ENCODE data around the gene SPESP1. TPM values are rescaled to one million over a fixed set of nuclear protein-coding genes. Genes with fewer than 3 reads are reported as not detected.
"Not testable (repeated sequence)": the region's sequence is repeated elsewhere in the genome, so short reads cannot be mapped to it uniquely, and the experiment has no call there.

SPESP1 gene
- total and polyA plus RNA-seq, 5 donors from 2014 or later = 0.33 to 3.8 (median 0.97) TPM; not detected in 1

GRCh38 chr15:68934341-68934740, 4.0 kb downstream of the SPESP1 start:
- Mint-ChIP-seq H3K27me3 (peaks cover 13% of the 10 kb centered on the region), H3K4me3 (no peak overlapping the region), H3K27ac (no peak overlapping the region), H3K9me3 (peaks cover 0 to 2% (median 0%) of the 10 kb centered on the region in 7 donors), H3K4me1 (peaks cover 0 to 4% (median 0%) of the 10 kb centered on the region in 4 donors), H3K36me3 (no peaks in the 10 kb centered on the region)
- Histone ChIP-seq H3K4me1 (ENCODE audit: control insufficient read depth, insufficient read depth, low read length, poor library complexity, severe bottlenecking) (no peaks in the 10 kb centered on the region), H3K36me3 (ENCODE audit: control insufficient read depth, insufficient read depth, low read length) (no peaks in the 10 kb centered on the region), H3K9me3 (ENCODE audit: control insufficient read depth in 2 of 2, low read length in 2 of 2) (no peaks in the 10 kb centered on the region), H3K4me3 (ENCODE audit: low read depth, low read length) (no peak overlapping the region), H3K27ac (ENCODE audit: insufficient read depth, low read length, poor library complexity, severe bottlenecking) (no peak overlapping the region), H3K27me3 (ENCODE audit: control insufficient read depth, insufficient read depth, low read length) (peaks cover 4% of the 10 kb centered on the region)
- no peak for ATAC-seq (ENCODE audit: low read depth in 2 of 2)
- no peak for DNase-seq

- H3K27me3 Mint-ChIP-seq = peaks cover 15% of the 10 kb centered on the region
- no peak overlapping the region for H3K4me3 ChIP-seq (ENCODE audit: low read depth, low read length)
- no peaks in the 10 kb centered on the region for H3K4me1 ChIP-seq (ENCODE audit: control insufficient read depth, insufficient read depth, low read length, poor library complexity, severe bottlenecking)
- no peaks in the 10 kb centered on the region for H3K9me3 Mint-ChIP-seq
- DNase-seq = no peak
- H3K36me3 ChIP-seq (ENCODE audit: control insufficient read depth, insufficient read depth, low read length) = no peaks in the 10 kb centered on the region
- H3K4me1 Mint-ChIP-seq = peaks cover 0 to 4% (median 0%) of the 10 kb centered on the region in 4 donors
- no peaks in the 10 kb centered on the region for H3K9me3 ChIP-seq (ENCODE audit: control insufficient read depth in 2 of 2, low read length in 2 of 2)
- no peaks in the 10 kb centered on the region for H3K36me3 Mint-ChIP-seq
- H3K27ac ChIP-seq (ENCODE audit: insufficient read depth, low read length, poor library complexity, severe bottlenecking) = no peak overlapping the region
- H3K4me3 Mint-ChIP-seq = no peak overlapping the region
- no peak overlapping the region for H3K27ac Mint-ChIP-seq
- ATAC-seq (ENCODE audit: low read depth in 2 of 2) = no peak
- H3K27me3 ChIP-seq (ENCODE audit: control insufficient read depth, insufficient read depth, low read length) = peaks cover 4% of the 10 kb centered on the region
Measured at GRCh38 chr15:68935400-68935937, 5.1 kb downstream of the SPESP1 start.

- ATAC-seq (ENCODE audit: low read depth in 2 of 2) (no peak), DNase-seq (no peak)
- no peaks in the 10 kb centered on the region for H3K36me3 Mint-ChIP-seq
- peaks cover 33% of the 10 kb centered on the region for H3K27me3 Mint-ChIP-seq
- no peaks in the 10 kb centered on the region for H3K9me3 Mint-ChIP-seq
- no peak overlapping the region for H3K27ac ChIP-seq (ENCODE audit: insufficient read depth, low read length, poor library complexity, severe bottlenecking)
- H3K4me1 ChIP-seq (ENCODE audit: control insufficient read depth, insufficient read depth, low read length, poor library complexity, severe bottlenecking) = no peaks in the 10 kb centered on the region
- H3K27ac Mint-ChIP-seq = peak overlapping the region in 2 of 3 donors; percentile 7 to 54
- no peak overlapping the region for H3K4me3 ChIP-seq (ENCODE audit: low read depth, low read length)
- no peaks in the 10 kb centered on the region for H3K36me3 ChIP-seq (ENCODE audit: control insufficient read depth, insufficient read depth, low read length)
- H3K27me3 ChIP-seq (ENCODE audit: control insufficient read depth, insufficient read depth, low read length) = peaks cover 12% of the 10 kb centered on the region
- H3K9me3 ChIP-seq (ENCODE audit: control insufficient read depth in 2 of 2, low read length in 2 of 2) = no peaks in the 10 kb centered on the region
- no peaks in the 10 kb centered on the region for H3K4me1 Mint-ChIP-seq
- H3K4me3 Mint-ChIP-seq = no peak overlapping the region
Measured at GRCh38 chr15:68939501-68939900, 9.2 kb downstream of the SPESP1 start.

GRCh38 chr15:68951813-68952212, 21.5 kb downstream of the SPESP1 start:
- Mint-ChIP-seq H3K9me3 (peaks cover 0 to 16% (median 0%) of the 10 kb centered on the region in 7 donors), H3K27me3 (peaks cover 46% of the 10 kb centered on the region), H3K36me3 (no peaks in the 10 kb centered on the region), H3K4me1 (no peaks in the 10 kb centered on the region), H3K4me3 (no peak overlapping the region), H3K27ac (no peak overlapping the region)
- ATAC-seq (ENCODE audit: low read depth in 2 of 2) (no peak), DNase-seq (no peak)
- Histone ChIP-seq H3K4me1 (ENCODE audit: control insufficient read depth, insufficient read depth, low read length, poor library complexity, severe bottlenecking) (no peaks in the 10 kb centered on the region), H3K36me3 (ENCODE audit: control insufficient read depth, insufficient read depth, low read length) (no peaks in the 10 kb centered on the region), H3K9me3 (ENCODE audit: control insufficient read depth in 2 of 2, low read length in 2 of 2) (no peaks in the 10 kb centered on the region), H3K27ac (ENCODE audit: insufficient read depth, low read length, poor library complexity, severe bottlenecking) (no peak overlapping the region), H3K27me3 (ENCODE audit: control insufficient read depth, insufficient read depth, low read length) (peaks cover 12% of the 10 kb centered on the region), H3K4me3 (ENCODE audit: low read depth, low read length) (no peak overlapping the region)

- no peaks in the 10 kb centered on the region for H3K4me1 Mint-ChIP-seq
- H3K36me3 Mint-ChIP-seq = no peaks in the 10 kb centered on the region
- H3K4me3 Mint-ChIP-seq = no peak overlapping the region
- peaks cover 19% of the 10 kb centered on the region for H3K27me3 ChIP-seq (ENCODE audit: control insufficient read depth, insufficient read depth, low read length)
- no peaks in the 10 kb centered on the region for H3K9me3 ChIP-seq (ENCODE audit: control insufficient read depth in 2 of 2, low read length in 2 of 2)
- H3K4me1 ChIP-seq (ENCODE audit: control insufficient read depth, insufficient read depth, low read length, poor library complexity, severe bottlenecking) = no peaks in the 10 kb centered on the region
- ATAC-seq (ENCODE audit: low read depth in 2 of 2) = no peak
- H3K9me3 Mint-ChIP-seq = peaks cover 0 to 6% (median 0%) of the 10 kb centered on the region in 7 donors
- H3K36me3 ChIP-seq (ENCODE audit: control insufficient read depth, insufficient read depth, low read length) = no peaks in the 10 kb centered on the region
- H3K27ac Mint-ChIP-seq = no peak overlapping the region
- peaks cover 32% of the 10 kb centered on the region for H3K27me3 Mint-ChIP-seq
- no peak overlapping the region for H3K27ac ChIP-seq (ENCODE audit: insufficient read depth, low read length, poor library complexity, severe bottlenecking)
- no peak overlapping the region for H3K4me3 ChIP-seq (ENCODE audit: low read depth, low read length)
- no peak for DNase-seq
Measured at GRCh38 chr15:68957696-68958095, 27.4 kb downstream of the SPESP1 start.

- Mint-ChIP-seq H3K27me3 (peaks cover 33% of the 10 kb centered on the region), H3K4me3 (no peak overlapping the region), H3K27ac (no peak overlapping the region), H3K4me1 (no peaks in the 10 kb centered on the region), H3K9me3 (peaks cover 0 to 6% (median 0%) of the 10 kb centered on the region in 7 donors), H3K36me3 (no peaks in the 10 kb centered on the region)
- DNase-seq (no peak), ATAC-seq (ENCODE audit: low read depth in 2 of 2) (no peak)
- Histone ChIP-seq H3K4me1 (ENCODE audit: control insufficient read depth, insufficient read depth, low read length, poor library complexity, severe bottlenecking) (no peaks in the 10 kb centered on the region), H3K27me3 (ENCODE audit: control insufficient read depth, insufficient read depth, low read length) (peaks cover 18% of the 10 kb centered on the region), H3K4me3 (ENCODE audit: low read depth, low read length) (no peak overlapping the region), H3K27ac (ENCODE audit: insufficient read depth, low read length, poor library complexity, severe bottlenecking) (no peak overlapping the region), H3K36me3 (ENCODE audit: control insufficient read depth, insufficient read depth, low read length) (no peaks in the 10 kb centered on the region), H3K9me3 (ENCODE audit: control insufficient read depth in 2 of 2, low read length in 2 of 2) (no peaks in the 10 kb centered on the region)
Measured at GRCh38 chr15:68958597-68958996, 28.3 kb downstream of the SPESP1 start.

- DNase-seq = no peak
- no peak overlapping the region for H3K4me3 Mint-ChIP-seq
- H3K4me1 ChIP-seq (ENCODE audit: control insufficient read depth, insufficient read depth, low read length, poor library complexity, severe bottlenecking) = no peaks in the 10 kb centered on the region
- no peak for ATAC-seq (ENCODE audit: low read depth in 2 of 2)
- H3K9me3 ChIP-seq (ENCODE audit: control insufficient read depth in 2 of 2, low read length in 2 of 2) = no peaks in the 10 kb centered on the region
- H3K27me3 Mint-ChIP-seq = peaks cover 21% of the 10 kb centered on the region
- H3K27ac ChIP-seq (ENCODE audit: insufficient read depth, low read length, poor library complexity, severe bottlenecking) = no peak overlapping the region
- no peaks in the 10 kb centered on the region for H3K36me3 ChIP-seq (ENCODE audit: control insufficient read depth, insufficient read depth, low read length)
- no peaks in the 10 kb centered on the region for H3K36me3 Mint-ChIP-seq
- H3K9me3 Mint-ChIP-seq = peaks cover 0 to 10% (median 2%) of the 10 kb centered on the region in 7 donors
- no peak overlapping the region for H3K27ac Mint-ChIP-seq
- no peak overlapping the region for H3K4me3 ChIP-seq (ENCODE audit: low read depth, low read length)
- H3K27me3 ChIP-seq (ENCODE audit: control insufficient read depth, insufficient read depth, low read length) = peaks cover 7% of the 10 kb centered on the region
- H3K4me1 Mint-ChIP-seq = no peaks in the 10 kb centered on the region
Measured at GRCh38 chr15:68962465-68962864, 32.1 kb downstream of the SPESP1 start.

GRCh38 chr15:68963719-68964118, 33.4 kb downstream of the SPESP1 start:
- not testable (repeated sequence) for DNase-seq; H3K36me3 ChIP-seq (ENCODE audit: control insufficient read depth, insufficient read depth, low read length); H3K4me3 ChIP-seq (ENCODE audit: low read depth, low read length); H3K27ac Mint-ChIP-seq; H3K36me3 Mint-ChIP-seq; H3K4me1 ChIP-seq (ENCODE audit: control insufficient read depth, insufficient read depth, low read length, poor library complexity, severe bottlenecking); H3K4me3 Mint-ChIP-seq; H3K27me3 ChIP-seq (ENCODE audit: control insufficient read depth, insufficient read depth, low read length); H3K27ac ChIP-seq (ENCODE audit: insufficient read depth, low read length, poor library complexity, severe bottlenecking); H3K9me3 ChIP-seq (ENCODE audit: control insufficient read depth in 2 of 2, low read length in 2 of 2); H3K4me1 Mint-ChIP-seq; ATAC-seq (ENCODE audit: low read depth in 2 of 2)
- H3K27me3 Mint-ChIP-seq = peaks cover 26% of the 10 kb centered on the region
- peaks cover 0 to 15% (median 4%) of the 10 kb centered on the region in 7 donors for H3K9me3 Mint-ChIP-seq
